Panc1 (cell line): ENCODE data around the gene KLHL2. TPM values are rescaled to one million over a fixed set of nuclear protein-coding genes. Genes with fewer than 3 reads are reported as not detected.

ENCODE experiments used
- ATAC-seq: fragments of 200-7000 bp; cut with Tn5 transposase; 2 replicates; pipeline ENCODE4 v1.9.1; 2020; ENCODE audit warnings: mild to moderate bottlenecking, moderate library complexity
- BruUV-seq: library from RNA; stranded (reverse); fragments of 400-500 nt; replicated peaks from 2 replicates; lab custom pipeline; 2021; lab: Mats Ljungman, UMichigan
- CTCF ChIA-PET: fragments of 300-600 bp; sonication (Branson Sonifier 250); formaldehyde crosslinking; loops from one replicate; lab custom pipeline; 2022; ENCODE audit warnings: antibody characterized with exemption; lab: Charles Lee
- POLR2A ChIA-PET: fragments of 300-600 bp; sonication (Branson Sonifier 250); formaldehyde crosslinking; loops from one replicate; lab custom pipeline; 2022; ENCODE audit warnings: antibody characterized with exemption; lab: Charles Lee
- DNase-seq: peaks from one replicate; pipeline ENCODE4 v3.0.0-alpha.2; 2010; ENCODE audit warnings: low read depth, low spot score
- H3K27ac ChIP-seq: 2 replicates; pipeline ENCODE4 v1.5.1; 2011; ENCODE audit warnings: mild to moderate bottlenecking, low read length, inconsistent platforms
- H3K27me3 ChIP-seq: fragments of 200-500 bp; sonication (Bioruptor generic); 2 replicates; pipeline ENCODE4 v1.6.0; 2014; ENCODE audit warnings: low read length, inconsistent platforms; ENCODE audit not compliant: control insufficient read depth, insufficient read depth
- H3K36me3 ChIP-seq: fragments of 200-500 bp; sonication (Bioruptor generic); 2 replicates; pipeline ENCODE4 v1.5.1; 2014; ENCODE audit warnings: inconsistent platforms, mild to moderate bottlenecking, low read length, moderate library complexity; ENCODE audit not compliant: control insufficient read depth, insufficient read depth
- H3K4me1 ChIP-seq: 2 replicates; pipeline ENCODE4 v1.5.1; 2011; ENCODE audit warnings: inconsistent platforms, mild to moderate bottlenecking, low read length, moderate library complexity; ENCODE audit not compliant: control insufficient read depth, insufficient read depth
- H3K4me3 ChIP-seq, 2 experiments: 2 replicates each; pipeline ENCODE4 v1.5.1; 2011 to 2012; ENCODE audit warnings: low read depth in 2 of 2, low read length in 2 of 2, mild to moderate bottlenecking in 2 of 2, inconsistent platforms in 1 of 2, moderate library complexity in 1 of 2
- H3K9me3 ChIP-seq: fragments of 200-500 bp; sonication (Bioruptor generic); 2 replicates; pipeline ENCODE4 v1.5.1; 2014; ENCODE audit warnings: low read depth, mild to moderate bottlenecking, inconsistent platforms, low read length, moderate library complexity; ENCODE audit not compliant: control insufficient read depth, insufficient read depth
- POLR2AphosphoS5 ChIP-seq: IDR thresholded peaks from 2 replicates; pipeline ENCODE4 v1.6.1; 2012; ENCODE audit warnings: mild to moderate bottlenecking, low read depth, low read length, moderate library complexity
- REST ChIP-seq, 2 experiments: IDR thresholded peaks; 2 replicates each; pipeline ENCODE4 v1.6.1; 2011 to 2012; ENCODE audit warnings: low read depth in 2 of 2, control low read depth in 1 of 2, low read length in 1 of 2, mild to moderate bottlenecking in 1 of 2, moderate library complexity in 1 of 2; ENCODE audit not compliant: insufficient read depth in 1 of 2
- SIN3A ChIP-seq: IDR thresholded peaks from 2 replicates; pipeline ENCODE4 v1.6.1; 2012; ENCODE audit warnings: low read depth, mild to moderate bottlenecking, low read length, moderate library complexity, borderline replicate concordance; ENCODE audit not compliant: insufficient read depth
- TCF7L2 ChIP-seq: IDR thresholded peaks from 2 replicates; pipeline ENCODE4 v1.6.1; 2011; ENCODE audit warnings: mild to moderate bottlenecking, low read depth, low read length, inconsistent platforms
- in situ Hi-C: cut with HindIII; loops from 2 replicates; pipeline ENCODE4 v1.10.0; 2016; ENCODE audit warnings: low sequenced_read_pairs, low pct_unique_long_range_greater_than_20kb
- intact Hi-C: fragments of 100-400 bp; cut with micrococcal nuclease; formaldehyde crosslinking; loops from one replicate; pipeline ENCODE4 v1.10.0; 2022; ENCODE audit not compliant: unreplicated experiment
- total RNA-seq: library from RNA; stranded (reverse); gene quantifications from one replicate; pipeline ENCODE4 v1.2.1, GENCODE V29; 2021; ENCODE audit not compliant: unreplicated experiment
- TF ChIP-seq, protein P1 (sequence below): fragments of 450-650 bp; IDR thresholded peaks from 2 replicates; pipeline ENCODE4 v1.5.1; 2017; ENCODE audit warnings: mild to moderate bottlenecking

KLHL2 gene
- total RNA-seq, 1 experiment from 2014 or later = 17.4 TPM

GRCh38 chr4:165367040-165367439 is 159.7 kb downstream of the KLHL2 start:
- H3K4me3 ChIP-seq = no peak overlapping the region
- no peaks in the 10 kb centered on the region for H3K27me3 ChIP-seq
- TF ChIP-seq, protein P1, sequence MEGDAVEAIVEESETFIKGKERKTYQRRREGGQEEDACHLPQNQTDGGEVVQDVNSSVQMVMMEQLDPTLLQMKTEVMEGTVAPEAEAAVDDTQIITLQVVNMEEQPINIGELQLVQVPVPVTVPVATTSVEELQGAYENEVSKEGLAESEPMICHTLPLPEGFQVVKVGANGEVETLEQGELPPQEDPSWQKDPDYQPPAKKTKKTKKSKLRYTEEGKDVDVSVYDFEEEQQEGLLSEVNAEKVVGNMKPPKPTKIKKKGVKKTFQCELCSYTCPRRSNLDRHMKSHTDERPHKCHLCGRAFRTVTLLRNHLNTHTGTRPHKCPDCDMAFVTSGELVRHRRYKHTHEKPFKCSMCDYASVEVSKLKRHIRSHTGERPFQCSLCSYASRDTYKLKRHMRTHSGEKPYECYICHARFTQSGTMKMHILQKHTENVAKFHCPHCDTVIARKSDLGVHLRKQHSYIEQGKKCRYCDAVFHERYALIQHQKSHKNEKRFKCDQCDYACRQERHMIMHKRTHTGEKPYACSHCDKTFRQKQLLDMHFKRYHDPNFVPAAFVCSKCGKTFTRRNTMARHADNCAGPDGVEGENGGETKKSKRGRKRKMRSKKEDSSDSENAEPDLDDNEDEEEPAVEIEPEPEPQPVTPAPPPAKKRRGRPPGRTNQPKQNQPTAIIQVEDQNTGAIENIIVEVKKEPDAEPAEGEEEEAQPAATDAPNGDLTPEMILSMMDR = no peak
- TF ChIP-seq POLR2AphosphoS5 (no peak), SIN3A (no peak), TCF7L2 (no peak), REST (IDR thresholded peaks at IDR 0.05; ENCODE audit: insufficient read depth in 1 of 2, low read depth in 2 of 2, low read length in 1 of 2) (no peak)
- DNase-seq = no peak
- H3K27ac ChIP-seq = no peak overlapping the region
- no peaks in the 10 kb centered on the region for H3K4me1 ChIP-seq
- no peaks in the 10 kb centered on the region for H3K36me3 ChIP-seq
- intact Hi-C loops (no loop called here), in situ Hi-C loops (no loop called here)
- BruUV-seq = no TSS peak
- ChIA-PET POLR2A (no interaction called here), CTCF (no interaction called here)
- H3K9me3 ChIP-seq = no peaks in the 10 kb centered on the region
- no peak for ATAC-seq

- Histone ChIP-seq H3K36me3 (no peaks in the 10 kb centered on the region), H3K4me3 (no peak overlapping the region), H3K9me3 (no peaks in the 10 kb centered on the region), H3K27ac (no peak overlapping the region), H3K4me1 (no peaks in the 10 kb centered on the region), H3K27me3 (no peaks in the 10 kb centered on the region)
- ChIA-PET CTCF (no interaction called here), POLR2A (no interaction called here)
- in situ Hi-C loops = no loop called here
- TF ChIP-seq REST (IDR thresholded peaks at IDR 0.05; ENCODE audit: insufficient read depth in 1 of 2, low read depth in 2 of 2, low read length in 1 of 2) = no peak
- no peak for TF ChIP-seq TCF7L2
- TF ChIP-seq, protein P1 = no peak
- TF ChIP-seq POLR2AphosphoS5 = no peak
- TF ChIP-seq SIN3A = no peak
- no TSS peak for BruUV-seq
- intact Hi-C loops = no loop called here
- ATAC-seq = no peak
- no peak for DNase-seq
These were observed 160.8 kb downstream of the KLHL2 start for GRCh38 chr4:165368114-165368513.
